HG02870 (cell line): Measurements from ENCODE around the gene HES5.
"Not testable (repeated sequence)": the region's sequence is repeated elsewhere in the genome, so short reads cannot be mapped to it uniquely, and the experiment has no call there.

Source experiments
- ATAC-seq: cut with Tn5 transposase; IDR thresholded peaks from one replicate; pipeline ENCODE4 v1.9.1; 2021; ENCODE audit warnings: mild to moderate bottlenecking, moderate library complexity; ENCODE audit not compliant: unreplicated experiment

Gene HES5

GRCh38 chr1:2561446-2561845, 31.4 kb upstream of the HES5 start:
- no peak for ATAC-seq

- no peak for ATAC-seq
Measured at GRCh38 chr1:2560299-2561073, 30.4 kb upstream of the HES5 start.

- no peak for ATAC-seq
Measured at GRCh38 chr1:2559509-2560298, 29.6 kb upstream of the HES5 start.

- no peak for ATAC-seq
Measured at GRCh38 chr1:2558861-2559260, 28.8 kb upstream of the HES5 start.

- ATAC-seq = no peak
Measured at GRCh38 chr1:2558420-2558819, 28.4 kb upstream of the HES5 start.

GRCh38 chr1:2557482-2558400, 27.7 kb upstream of the HES5 start:
- ATAC-seq = no peak

- no peak for ATAC-seq
Measured at GRCh38 chr1:2556678-2557481, 26.8 kb upstream of the HES5 start.

GRCh38 chr1:2556277-2556677, 26.2 kb upstream of the HES5 start, which contains the start of gene TNFRSF14:
TSS of gene TNFRSF14 (plus strand) at chr1:2556371. CDS start at chr1:2556665, 294 bp downstream.
- peak; percentile 28 for ATAC-seq

GRCh38 chr1:2555634-2556276, 25.7 kb upstream of the HES5 start:
- ATAC-seq = peak; percentile 31

GRCh38 chr1:2554621-2555387, 24.7 kb upstream of the HES5 start:
- ATAC-seq = no peak

GRCh38 chr1:2553871-2554620, 24.0 kb upstream of the HES5 start:
- ATAC-seq = no peak

- ATAC-seq = not testable (repeated sequence)
Measured at GRCh38 chr1:2553076-2553475, 23.0 kb upstream of the HES5 start.

- ATAC-seq = no peak
Measured at GRCh38 chr1:2552189-2552588, 22.1 kb upstream of the HES5 start.

GRCh38 chr1:2551544-2551943, 21.5 kb upstream of the HES5 start:
- ATAC-seq = not testable (repeated sequence)

- not testable (repeated sequence) for ATAC-seq
Measured at GRCh38 chr1:2550309-2550861, 20.3 kb upstream of the HES5 start.

GRCh38 chr1:2549367-2550029, 19.4 kb upstream of the HES5 start:
- ATAC-seq = not testable (repeated sequence)

GRCh38 chr1:2548068-2548589, 18.1 kb upstream of the HES5 start:
- ATAC-seq = no peak
